HG03439 (cell line): ENCODE measurements around the gene MEAF6.

Experiments
- ATAC-seq: cut with Tn5 transposase; IDR thresholded peaks from one replicate; pipeline ENCODE4 v1.9.1; 2021; ENCODE audit warnings: mild to moderate bottlenecking, moderate library complexity; ENCODE audit not compliant: unreplicated experiment

The MEAF6 gene

GRCh38 chr1:37446874-37447273 lies 67.7 kb downstream of the MEAF6 start:
- no peak for ATAC-seq

- ATAC-seq, result no peak
Measured at GRCh38 chr1:37442644-37443043, 71.9 kb downstream of the MEAF6 start.
